Fibroblast of mammary gland (primary cell): Measurements from ENCODE around the gene FCGR1A.
"Not testable (repeated sequence)": the region's sequence is repeated elsewhere in the genome, so short reads cannot be mapped to it uniquely, and the experiment has no call there.

Source experiments
- DNase-seq: peaks from one replicate; pipeline ENCODE4 v3.0.0-alpha.2; 2010; ENCODE audit warnings: low read depth
- H3K4me3 ChIP-seq: 2 replicates; pipeline ENCODE4 v1.5.1; 2011; ENCODE audit warnings: low read depth, mild to moderate bottlenecking, low read length, moderate library complexity; ENCODE audit not compliant: control insufficient read depth

Gene FCGR1A

DNA sequence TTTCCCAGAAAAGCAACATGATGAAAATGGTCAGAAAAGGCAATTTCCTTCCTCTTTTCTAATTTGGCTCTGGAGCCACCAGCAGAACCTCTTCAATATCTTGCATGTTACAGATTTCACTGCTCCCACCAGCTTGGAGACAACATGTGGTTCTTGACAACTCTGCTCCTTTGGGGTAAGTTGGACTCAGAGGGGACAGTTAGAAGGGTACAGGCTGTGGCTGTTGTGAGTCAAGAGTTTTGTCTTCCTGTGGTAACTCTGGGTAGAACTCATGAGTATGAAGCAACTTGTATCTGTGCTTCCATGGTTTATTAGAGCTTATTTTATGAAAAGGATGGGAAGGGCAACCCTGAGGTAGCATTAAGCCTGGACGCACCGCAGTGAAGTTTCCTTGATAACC is at the start of gene FCGR1A:
Gene FCGR1A (plus strand): TSS at position 95 of the 400 bp plus-strand sequence. CDS start 50 bp downstream, at position 145.
- not testable (repeated sequence) for H3K4me3 ChIP-seq, DNase-seq

DNA sequence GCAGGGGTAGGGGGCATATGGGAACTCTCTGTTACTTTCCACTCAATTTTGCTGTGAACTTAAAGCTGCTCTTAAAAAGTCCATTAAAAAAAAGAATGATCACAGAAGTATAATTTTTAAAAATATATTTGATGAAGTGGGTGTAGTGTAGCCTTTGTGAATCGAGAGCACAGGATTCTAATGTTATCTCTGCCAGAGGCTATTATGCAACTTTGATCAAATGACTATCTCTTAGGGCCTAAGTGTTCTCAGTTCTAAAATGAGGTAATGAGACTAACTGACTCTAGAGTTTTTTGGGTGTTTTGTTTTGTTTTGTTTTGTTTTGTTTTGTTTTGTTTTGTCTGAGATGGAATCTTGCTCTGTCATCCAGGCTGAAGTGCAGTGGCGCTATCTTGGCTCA is 49.7 kb upstream of the FCGR1A start:
- not testable (repeated sequence) for H3K4me3 ChIP-seq, DNase-seq

DNA sequence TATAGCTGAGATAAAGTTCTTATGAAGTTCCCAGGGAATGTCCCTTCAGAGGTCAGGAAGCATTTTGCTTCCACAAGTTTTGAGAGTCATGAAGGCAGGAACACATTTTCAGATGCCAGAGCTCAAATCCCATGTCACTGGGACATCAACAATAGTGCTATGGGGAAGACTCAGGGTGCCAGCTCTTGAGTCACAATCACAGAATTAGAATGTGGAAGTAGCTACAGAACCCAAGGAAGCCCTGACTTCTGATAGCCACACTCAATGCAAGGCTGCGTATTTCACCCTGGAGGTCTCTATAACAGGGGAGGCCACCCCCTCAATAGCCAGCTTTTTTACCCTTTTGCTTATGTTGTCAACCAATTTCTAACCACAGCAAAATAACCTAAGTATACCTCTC is 47.8 kb upstream of the FCGR1A start:
- H3K4me3 ChIP-seq, DNase-seq: not testable (repeated sequence)

DNA sequence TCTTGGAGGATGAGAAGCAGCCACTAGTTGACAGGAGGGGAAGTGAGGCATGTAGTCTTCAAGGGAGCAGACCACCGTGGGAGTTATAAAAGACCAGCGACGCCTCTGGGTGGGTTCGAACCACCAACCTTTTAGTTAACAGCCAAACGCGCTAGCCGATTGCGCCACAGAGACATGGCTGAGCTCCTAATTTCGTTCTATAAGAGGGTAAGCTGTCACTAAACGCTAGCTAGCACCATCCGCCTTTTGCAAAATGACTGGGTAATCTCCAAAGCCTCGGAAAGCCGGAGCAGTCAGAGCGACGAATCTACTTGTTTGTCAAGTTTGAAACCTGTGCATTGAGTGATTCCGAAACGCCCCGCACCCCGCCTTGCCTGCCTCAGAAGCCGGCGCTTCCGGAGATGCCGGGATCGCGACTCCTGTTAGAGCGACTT is 42.3 kb upstream of the FCGR1A start:
- peak overlapping the region; percentile 0 for H3K4me3 ChIP-seq
- DNase-seq, result peak; percentile 37

DNA sequence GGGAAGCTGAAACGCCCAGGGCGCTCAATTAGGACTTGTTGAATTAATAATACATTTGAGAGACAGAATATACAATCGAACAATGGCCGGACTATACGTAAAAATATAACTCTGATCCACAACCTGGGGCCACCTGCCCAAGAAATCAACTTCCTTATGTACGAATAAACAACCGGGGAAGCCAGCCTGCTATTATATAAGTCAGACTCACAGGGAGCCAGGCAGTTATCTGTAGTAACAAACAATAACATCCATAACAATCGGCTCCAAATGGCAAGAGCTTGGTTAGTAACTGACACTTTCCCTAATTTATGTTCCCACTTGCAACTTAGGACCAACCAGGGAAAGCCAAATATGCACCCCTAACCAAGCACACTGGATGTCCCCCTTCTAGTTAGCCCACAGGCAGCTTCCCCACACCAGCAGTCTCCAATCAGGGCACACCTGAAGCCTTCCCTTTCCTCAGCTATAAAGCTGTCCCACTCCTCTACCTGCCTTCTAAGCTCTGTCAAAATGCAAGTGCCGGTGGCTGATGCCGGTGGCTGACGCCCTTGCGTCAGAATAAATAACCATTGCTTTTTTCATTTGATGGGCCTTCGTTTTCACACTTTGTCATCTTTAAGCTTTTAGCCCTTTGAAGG is 41.8 kb upstream of the FCGR1A start:
- not testable (repeated sequence) for DNase-seq, H3K4me3 ChIP-seq

DNA sequence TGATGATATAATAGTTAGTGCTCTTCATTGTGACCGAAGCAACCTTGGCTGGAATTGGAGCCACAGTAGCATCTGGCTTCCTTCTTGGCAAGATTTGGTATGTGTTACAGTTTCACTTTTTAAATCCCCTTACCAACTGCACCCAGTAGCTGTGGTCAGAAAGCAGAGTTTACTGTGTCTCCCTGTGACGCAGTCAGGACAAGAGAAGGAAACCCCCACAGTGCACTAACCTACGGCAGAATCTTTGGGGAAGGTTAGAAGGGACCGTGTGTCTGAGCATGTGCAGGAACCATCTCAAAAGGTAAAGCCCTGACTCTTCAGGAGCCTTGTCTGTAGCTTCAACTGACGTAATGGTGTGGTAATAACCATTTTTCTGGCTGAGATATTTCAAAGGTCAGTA is 40.6 kb upstream of the FCGR1A start:
- H3K4me3 ChIP-seq, DNase-seq: not testable (repeated sequence)

DNA sequence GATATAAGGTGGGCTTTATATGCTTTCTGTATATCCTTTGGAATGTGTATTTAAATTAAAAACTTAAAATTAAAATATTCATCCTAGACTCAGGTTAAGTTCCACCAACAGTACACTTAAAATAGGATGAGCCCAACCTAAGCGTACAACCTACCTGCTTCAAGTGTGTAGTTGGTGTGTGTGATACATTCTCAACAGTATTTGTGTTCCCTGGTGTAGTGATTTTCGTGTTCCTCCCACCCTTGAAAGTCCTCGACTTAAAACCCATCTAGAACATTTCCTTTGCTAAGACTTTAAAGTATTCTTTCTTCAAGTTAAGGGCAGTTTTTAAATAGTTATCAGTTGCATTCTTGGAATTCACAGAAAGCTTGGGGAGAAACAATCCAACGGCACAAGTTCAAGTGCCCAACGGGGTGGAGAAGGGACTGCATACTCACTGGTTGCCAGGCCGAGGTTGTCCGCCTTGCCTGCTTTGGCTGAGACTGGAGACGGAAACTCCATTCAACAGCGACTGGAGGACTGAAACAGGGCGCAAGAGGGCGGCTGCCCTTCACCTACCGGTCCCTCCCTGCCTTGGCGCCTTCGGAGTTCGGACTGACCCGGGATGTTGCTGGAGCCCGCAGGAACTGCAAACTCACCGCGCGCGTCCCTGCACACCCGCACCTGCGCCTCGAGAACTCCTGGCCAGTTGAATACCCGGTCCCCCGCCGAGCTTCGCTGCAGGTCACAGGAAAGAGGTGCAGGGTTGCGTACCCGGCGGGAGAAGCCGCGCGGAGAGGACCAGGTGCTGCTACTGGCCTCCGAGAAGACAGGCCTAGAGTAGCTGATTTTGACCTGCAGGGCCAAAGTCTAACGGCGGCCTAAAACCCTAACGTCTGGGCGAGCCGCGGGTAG is 35.8 kb upstream of the FCGR1A start:
- not testable (repeated sequence) for H3K4me3 ChIP-seq, DNase-seq

DNA sequence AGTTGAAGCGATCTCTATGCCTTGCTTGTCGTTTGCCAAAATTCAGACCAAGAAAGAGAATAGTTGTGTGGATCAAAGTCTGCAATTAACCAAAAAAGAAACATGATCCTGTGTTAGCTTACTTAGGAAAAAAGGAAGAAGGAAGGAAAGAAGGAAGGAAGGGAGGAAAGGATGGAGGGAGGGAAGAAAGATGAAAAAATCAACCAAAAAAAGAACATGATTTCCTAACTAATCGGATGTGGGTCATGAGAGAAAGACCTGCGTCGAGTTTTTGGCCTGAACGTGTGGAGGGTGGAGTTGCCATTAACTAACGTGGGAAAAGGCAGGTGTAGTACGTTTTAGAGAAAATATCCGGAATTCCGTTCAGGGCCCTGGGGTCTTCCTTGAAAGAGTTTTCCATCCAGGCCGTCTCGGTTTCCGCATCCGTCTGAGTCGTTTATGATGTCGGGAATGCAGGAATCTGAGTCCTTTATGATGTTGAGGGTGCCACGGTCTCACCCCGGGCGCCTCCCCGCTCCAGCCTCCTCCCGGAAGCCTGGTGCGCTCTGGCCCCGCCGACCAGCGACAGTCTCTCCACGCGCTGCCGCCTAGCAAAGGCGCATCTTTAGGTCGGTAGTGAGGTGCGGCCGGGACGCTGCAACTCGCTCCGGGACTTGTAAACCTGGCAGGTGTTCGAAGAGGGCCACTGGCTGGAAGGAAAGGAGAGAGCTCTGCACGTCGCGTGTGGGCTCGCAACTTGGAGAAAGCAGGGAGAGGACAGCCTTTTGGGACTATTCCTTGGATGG is 34.9 kb upstream of the FCGR1A start:
- not testable (repeated sequence) for H3K4me3 ChIP-seq, DNase-seq

DNA sequence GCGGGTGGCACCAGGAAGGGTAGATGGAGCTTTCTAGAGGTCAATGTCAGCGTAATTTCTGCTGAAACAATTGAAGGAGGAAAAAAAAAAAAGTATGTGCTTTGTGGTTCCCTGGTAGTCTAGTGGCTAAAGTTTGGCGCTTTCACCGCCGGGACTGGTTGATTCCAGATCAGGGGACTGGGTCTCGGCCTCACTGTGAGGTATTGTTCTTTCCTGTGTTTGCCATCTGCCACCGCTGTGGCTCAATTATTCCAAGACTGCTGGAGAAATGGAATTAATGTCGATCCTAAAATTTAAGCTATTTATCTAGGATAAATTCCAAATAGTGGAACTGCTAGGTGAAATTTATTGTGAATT is 34.4 kb upstream of the FCGR1A start:
- not testable (repeated sequence) for DNase-seq, H3K4me3 ChIP-seq

DNA sequence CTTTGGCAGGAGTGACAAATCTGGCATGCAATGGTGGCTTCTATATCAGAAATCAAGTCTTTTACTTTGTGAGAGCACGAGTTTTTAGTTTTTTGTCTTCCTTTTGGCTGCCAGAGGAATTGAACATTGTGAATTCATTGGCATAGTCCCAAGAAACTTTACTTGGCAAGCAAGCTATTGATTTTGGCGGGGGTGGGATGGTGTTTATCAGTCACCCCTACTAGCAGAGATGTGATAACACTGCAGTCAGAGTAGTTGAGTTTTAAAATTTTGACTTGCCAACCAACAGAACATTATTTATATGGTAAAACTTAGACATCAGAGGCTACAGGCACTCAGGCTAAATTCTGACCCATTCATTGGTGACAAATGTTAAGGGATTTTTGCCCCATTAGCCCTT is 31.9 kb upstream of the FCGR1A start:
- not testable (repeated sequence) for H3K4me3 ChIP-seq, DNase-seq

DNA sequence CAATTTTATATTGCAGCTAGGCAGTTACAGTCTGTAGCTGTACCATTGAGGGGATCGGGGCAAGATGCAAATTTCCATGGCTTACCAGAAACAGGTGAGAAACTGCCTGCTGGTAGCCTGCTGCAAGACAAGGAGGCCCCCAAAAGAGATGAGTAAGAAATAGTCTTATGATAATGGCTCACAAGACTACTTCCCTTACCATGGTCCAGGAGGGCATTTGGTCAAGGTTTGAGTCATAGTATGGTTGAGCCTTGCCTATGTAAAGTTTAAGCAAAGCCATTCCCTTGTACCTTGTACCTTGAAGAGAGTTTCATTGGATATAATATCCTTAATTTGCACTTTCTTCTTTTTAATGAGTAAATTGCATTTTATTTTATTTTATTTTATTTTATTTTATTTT is 30.3 kb upstream of the FCGR1A start:
- not testable (repeated sequence) for DNase-seq, H3K4me3 ChIP-seq

DNA sequence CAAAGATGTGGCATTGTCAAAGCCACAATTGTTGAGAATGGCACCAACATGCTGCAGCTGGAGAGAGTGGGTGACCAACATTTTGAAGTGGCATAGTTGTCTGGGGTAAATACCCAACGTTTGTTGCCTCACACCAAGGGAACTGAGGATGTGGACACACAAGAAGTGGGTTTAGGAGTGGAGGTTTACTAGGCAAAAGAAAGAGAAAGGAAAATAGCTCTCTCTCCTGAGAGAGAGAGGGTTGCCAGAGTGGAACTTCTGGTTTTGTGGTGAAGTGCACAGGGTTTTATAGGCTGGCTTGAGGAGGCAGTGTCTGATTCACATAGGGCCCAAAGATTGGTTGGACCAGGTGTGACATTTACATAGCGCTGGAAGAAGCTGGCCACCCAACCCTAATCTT is 29.0 kb upstream of the FCGR1A start:
- not testable (repeated sequence) for H3K4me3 ChIP-seq, DNase-seq

DNA sequence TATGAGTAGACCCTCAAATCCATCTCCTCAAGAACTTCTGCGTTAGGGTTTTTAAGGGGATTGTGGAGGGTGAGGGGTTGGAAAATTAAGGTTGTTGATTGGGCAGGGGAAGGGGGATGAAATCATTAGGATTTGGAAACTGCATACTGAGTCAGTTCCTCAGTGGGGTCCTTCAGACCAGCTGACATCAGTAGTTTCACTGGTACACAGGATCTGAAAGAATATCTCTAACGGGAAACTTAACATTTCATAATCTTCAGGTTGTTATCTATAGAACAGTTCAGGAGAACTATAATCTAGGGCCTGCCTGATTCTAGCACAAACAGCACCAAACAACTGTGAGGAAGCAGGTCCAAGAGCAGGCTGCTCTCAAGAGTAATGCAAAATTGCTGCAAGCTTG is 27.2 kb upstream of the FCGR1A start:
- H3K4me3 ChIP-seq, DNase-seq: not testable (repeated sequence)

DNA sequence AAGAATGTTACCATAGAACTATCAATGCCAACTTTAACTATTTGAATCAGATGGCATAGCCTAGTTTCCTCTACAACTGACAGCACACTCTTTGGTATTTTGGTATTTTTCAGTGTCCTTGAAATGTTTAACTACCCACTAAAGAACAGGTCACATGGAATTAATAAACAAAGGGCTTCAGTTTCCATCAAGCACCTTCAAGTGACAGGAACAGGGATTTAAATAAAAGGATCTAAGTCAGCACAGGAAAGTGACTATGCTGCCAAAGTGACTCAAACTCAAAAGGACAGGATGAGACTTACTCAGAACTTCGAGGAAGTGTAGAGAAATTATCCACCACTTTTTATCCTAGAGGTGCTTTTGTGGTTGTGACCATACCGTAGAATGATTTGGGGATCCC is 20.2 kb upstream of the FCGR1A start:
- H3K4me3 ChIP-seq, DNase-seq: not testable (repeated sequence)

DNA sequence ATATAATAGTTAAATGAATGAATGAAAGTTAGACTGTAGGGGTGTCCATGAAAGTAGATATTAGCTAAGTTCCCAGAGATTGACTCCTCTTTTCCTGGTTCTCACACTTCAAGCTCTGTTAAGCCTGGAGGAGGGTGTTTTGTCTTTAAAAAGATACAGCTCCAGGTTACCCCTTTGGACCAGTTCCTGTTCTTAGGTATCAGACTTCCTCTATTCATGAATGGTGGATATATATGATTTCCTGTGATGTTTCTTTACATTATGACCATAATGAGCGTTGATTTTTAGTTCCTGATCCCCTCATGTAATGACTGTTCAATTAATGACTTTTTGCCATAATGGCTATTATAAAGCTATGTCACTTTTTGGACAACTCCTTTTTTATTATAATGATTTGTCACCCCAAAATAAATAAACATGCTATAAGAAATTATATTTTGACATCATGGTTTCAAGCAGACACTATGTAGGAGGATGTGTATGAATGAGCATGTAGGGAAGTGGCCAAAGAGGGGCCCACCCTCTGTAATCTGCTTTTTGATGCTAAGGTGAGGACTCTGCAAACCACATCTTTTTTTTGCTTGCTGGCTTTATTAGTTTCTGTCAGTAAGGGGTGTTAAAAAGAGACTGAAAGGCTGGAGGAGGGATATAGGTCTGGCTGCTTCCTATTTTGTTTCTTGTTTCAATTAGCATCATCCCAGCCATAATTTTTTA is 18.2 kb upstream of the FCGR1A start:
- not testable (repeated sequence) for H3K4me3 ChIP-seq, DNase-seq

DNA sequence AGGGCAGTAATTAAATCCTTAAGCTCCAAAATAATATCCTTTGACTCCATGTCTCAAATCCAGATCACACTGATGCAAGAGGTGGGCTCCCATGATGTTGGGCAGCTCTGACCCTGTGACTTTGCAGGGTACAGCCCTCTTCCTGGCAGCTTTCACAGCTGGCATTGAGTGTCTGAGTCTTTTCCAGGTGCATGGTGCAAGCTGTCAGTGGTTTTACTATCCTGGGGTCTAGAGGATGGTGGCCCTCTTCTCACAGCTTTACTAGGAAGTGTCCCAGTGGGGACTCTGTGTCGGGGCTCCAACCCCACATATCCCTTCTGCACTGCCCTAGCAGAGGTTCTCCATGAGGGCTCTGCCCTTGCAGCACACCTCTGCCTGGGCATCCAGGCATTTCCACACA is 16.3 kb upstream of the FCGR1A start:
- DNase-seq, H3K4me3 ChIP-seq: not testable (repeated sequence)

DNA sequence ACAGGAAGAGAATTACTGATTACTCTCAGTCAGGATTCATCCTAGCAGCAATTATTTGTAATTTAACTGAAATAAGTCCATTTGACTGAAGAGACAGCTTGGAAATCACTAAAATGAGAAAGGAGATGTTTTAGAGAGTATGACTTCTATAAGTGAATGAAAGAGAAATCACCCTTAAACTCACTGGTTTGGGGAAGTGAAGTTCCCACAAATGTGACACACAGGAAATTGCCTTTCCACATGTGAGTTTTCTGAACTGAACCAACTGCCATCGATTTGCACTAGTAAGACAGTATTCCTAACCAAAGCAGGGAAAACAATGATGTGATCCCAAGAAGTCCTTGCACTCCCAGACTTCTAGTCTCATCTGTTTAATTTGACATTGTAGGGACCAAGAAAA is 13.3 kb upstream of the FCGR1A start:
- not testable (repeated sequence) for DNase-seq, H3K4me3 ChIP-seq

DNA sequence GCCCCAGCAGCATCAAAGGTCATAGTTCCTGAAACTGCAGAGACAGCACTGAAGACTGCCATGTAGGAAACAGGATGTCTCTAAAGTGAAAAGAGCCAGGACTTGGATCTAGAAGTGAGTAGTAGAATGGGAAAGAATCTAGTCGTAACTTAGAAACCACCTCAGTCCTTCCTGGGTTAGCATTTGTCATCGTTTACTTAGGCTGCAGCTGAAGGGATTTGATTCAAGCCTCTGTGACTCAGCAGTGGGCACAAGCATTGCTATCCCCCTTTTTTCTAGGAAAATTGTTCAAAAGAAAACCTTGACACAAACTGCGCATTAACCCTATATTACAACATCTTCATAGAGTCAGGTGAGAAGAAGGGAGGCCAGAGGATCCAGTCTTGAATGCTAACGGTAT is 11.8 kb upstream of the FCGR1A start:
- DNase-seq, H3K4me3 ChIP-seq: not testable (repeated sequence)
